ENCODE results near the gene CNGA3. TPM values are rescaled to one million over a fixed set of nuclear protein-coding genes. Genes with fewer than 3 reads are reported as not detected.

Gene CNGA3
- total RNA-seq, 1 donor from 2014 or later: 3.7 TPM

DNA sequence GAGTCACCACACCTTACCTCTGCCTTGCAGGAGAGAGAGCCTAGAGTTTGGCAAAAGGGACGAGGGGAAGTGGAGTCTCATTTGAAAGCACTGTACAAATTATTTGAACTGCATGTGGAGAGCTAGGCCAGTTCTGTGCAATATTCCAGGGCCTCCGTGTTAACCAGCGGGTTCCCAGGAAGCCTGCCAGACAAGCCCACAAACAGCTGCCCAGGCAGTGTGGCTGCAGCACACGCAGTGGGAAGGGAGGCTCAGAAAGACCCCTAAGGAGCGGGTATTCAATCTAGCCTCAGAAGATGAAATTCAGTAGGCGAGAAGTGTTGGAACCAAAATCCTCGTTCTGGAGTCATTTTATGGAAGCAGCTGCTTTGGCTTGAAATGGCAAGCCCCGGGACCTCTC lies 30.7 kb downstream of the CNGA3 start:
- no peak for DNase-seq (ENCODE audit: extremely low spot score, unreplicated experiment)
- TF ChIP-seq, protein P1, sequence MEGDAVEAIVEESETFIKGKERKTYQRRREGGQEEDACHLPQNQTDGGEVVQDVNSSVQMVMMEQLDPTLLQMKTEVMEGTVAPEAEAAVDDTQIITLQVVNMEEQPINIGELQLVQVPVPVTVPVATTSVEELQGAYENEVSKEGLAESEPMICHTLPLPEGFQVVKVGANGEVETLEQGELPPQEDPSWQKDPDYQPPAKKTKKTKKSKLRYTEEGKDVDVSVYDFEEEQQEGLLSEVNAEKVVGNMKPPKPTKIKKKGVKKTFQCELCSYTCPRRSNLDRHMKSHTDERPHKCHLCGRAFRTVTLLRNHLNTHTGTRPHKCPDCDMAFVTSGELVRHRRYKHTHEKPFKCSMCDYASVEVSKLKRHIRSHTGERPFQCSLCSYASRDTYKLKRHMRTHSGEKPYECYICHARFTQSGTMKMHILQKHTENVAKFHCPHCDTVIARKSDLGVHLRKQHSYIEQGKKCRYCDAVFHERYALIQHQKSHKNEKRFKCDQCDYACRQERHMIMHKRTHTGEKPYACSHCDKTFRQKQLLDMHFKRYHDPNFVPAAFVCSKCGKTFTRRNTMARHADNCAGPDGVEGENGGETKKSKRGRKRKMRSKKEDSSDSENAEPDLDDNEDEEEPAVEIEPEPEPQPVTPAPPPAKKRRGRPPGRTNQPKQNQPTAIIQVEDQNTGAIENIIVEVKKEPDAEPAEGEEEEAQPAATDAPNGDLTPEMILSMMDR (conservative IDR thresholded peaks at IDR 0.05): no peak
- H3K9me3 Mint-ChIP-seq: no peaks in the 10 kb centered on the region
- H3K27ac Mint-ChIP-seq: no peak overlapping the region
- H3K36me3 Mint-ChIP-seq: no peaks in the 10 kb centered on the region
- peaks cover 44% of the 10 kb centered on the region for H3K27me3 Mint-ChIP-seq
- peaks cover 28% of the 10 kb centered on the region for H3K4me1 Mint-ChIP-seq (ENCODE audit: unreplicated experiment)
- no peak overlapping the region for H3K4me3 Mint-ChIP-seq

DNA sequence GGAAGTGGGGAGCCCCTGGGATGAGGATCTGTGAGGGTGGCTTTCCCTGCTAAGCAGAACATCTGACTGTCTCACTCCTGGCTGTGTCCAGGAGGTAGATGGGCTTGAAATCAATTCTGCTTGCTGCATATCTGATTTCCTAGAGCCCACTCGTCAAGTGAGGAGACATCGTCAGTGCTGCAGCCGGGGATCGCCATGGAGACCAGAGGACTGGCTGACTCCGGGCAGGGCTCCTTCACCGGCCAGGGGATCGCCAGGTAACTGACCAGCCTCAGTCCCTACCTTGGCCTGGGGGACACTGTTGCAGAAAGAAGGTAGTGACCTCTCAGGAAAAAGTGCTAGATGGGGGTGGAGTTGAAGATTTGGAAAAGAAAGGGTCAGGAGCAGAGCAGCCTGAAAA lies 31.3 kb downstream of the CNGA3 start:
- H3K27me3 Mint-ChIP-seq: peaks cover 46% of the 10 kb centered on the region
- TF ChIP-seq, protein P1 (conservative IDR thresholded peaks at IDR 0.05): no peak
- H3K4me1 Mint-ChIP-seq (ENCODE audit: unreplicated experiment): peaks cover 28% of the 10 kb centered on the region

GRCh38 chr2:98378196-98378595 lies 31.9 kb downstream of the CNGA3 start:
- Mint-ChIP-seq H3K36me3 (no peaks in the 10 kb centered on the region), H3K27me3 (peaks cover 45% of the 10 kb centered on the region), H3K27ac (no peak overlapping the region), H3K9me3 (no peaks in the 10 kb centered on the region), H3K4me1 (ENCODE audit: unreplicated experiment) (peaks cover 21% of the 10 kb centered on the region), H3K4me3 (no peak overlapping the region)
- TF ChIP-seq, protein P1 (conservative IDR thresholded peaks at IDR 0.05): no peak
- DNase-seq (ENCODE audit: extremely low spot score, unreplicated experiment): no peak

More for the DNA sequence above, 31.3 kb downstream of the CNGA3 start:
- Mint-ChIP-seq H3K9me3 (no peaks in the 10 kb centered on the region), H3K36me3 (no peaks in the 10 kb centered on the region), H3K4me3 (no peak overlapping the region), H3K27ac (no peak overlapping the region)
- DNase-seq (ENCODE audit: extremely low spot score, unreplicated experiment): no peak

DNA sequence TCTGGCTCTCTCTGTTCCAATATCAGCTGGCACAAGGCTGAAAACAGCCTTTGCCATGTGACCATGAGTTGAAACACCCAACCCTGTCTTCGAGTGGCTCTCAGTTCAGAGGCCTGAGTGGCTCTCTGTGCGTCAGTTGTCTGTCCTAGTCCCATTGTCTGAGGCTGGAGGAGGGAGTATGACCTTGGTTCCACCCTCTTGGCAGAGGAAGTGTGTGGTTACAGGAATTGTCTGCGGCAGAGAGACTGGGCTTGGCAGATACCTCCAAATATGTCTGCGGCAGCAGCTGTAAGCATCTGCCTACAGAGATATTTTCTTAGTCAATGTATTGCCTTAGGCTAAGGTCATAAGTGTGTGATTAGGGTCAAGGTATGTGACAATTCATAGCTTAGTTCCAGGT lies 32.6 kb downstream of the CNGA3 start:
- H3K4me3 Mint-ChIP-seq: no peak overlapping the region
- H3K9me3 Mint-ChIP-seq: no peaks in the 10 kb centered on the region
- H3K4me1 Mint-ChIP-seq (ENCODE audit: unreplicated experiment): peaks cover 14% of the 10 kb centered on the region
- H3K36me3 Mint-ChIP-seq: no peaks in the 10 kb centered on the region
- H3K27ac Mint-ChIP-seq: no peak overlapping the region
- DNase-seq (ENCODE audit: extremely low spot score, unreplicated experiment): no peak
- TF ChIP-seq, protein P1 (conservative IDR thresholded peaks at IDR 0.05): no peak
- peaks cover 43% of the 10 kb centered on the region for H3K27me3 Mint-ChIP-seq

- Mint-ChIP-seq H3K4me1 (ENCODE audit: unreplicated experiment) (peaks cover 8% of the 10 kb centered on the region), H3K27me3 (peaks cover 38% of the 10 kb centered on the region), H3K27ac (no peak overlapping the region), H3K4me3 (no peak overlapping the region), H3K36me3 (no peaks in the 10 kb centered on the region), H3K9me3 (no peaks in the 10 kb centered on the region)
- DNase-seq (ENCODE audit: extremely low spot score, unreplicated experiment): no peak
- TF ChIP-seq, protein P1 (conservative IDR thresholded peaks at IDR 0.05): no peak
Observed at GRCh38 chr2:98379311-98380202, 33.3 kb downstream of the CNGA3 start.
